Omental fat pad (tissue), 4 donors: Measurements from ENCODE around the gene RNF123. TPM values are rescaled to one million over a fixed set of nuclear protein-coding genes. Genes with fewer than 3 reads are reported as not detected.
A peak's percentile ranks its signal among the peaks of the same experiment; 100 is the strongest.

Experiments
- ATAC-seq: fragments of 150-250 bp; one replicate; pipeline ENCODE4 v1.9.1; 2016; ENCODE audit warnings: mild to moderate bottlenecking, moderate library complexity; ENCODE audit not compliant: low FRiP score
- DNase-seq: peaks from one replicate; pipeline ENCODE4 v3.0.0-alpha.2; 2019; ENCODE audit warnings: low spot score
- CTCF ChIP-seq, 3 donors: fragments of 450-650 bp; IDR thresholded peaks; one replicate each; pipeline ENCODE4 v1.5.1; 2016 to 2017; ENCODE audit warnings: antibody characterized with exemption in 3 of 3, mild to moderate bottlenecking in 3 of 3, moderate library complexity in 2 of 3
- total RNA-seq, 4 donors: library from RNA; depleted of rRNA; stranded (reverse); fragments of >200 nt; gene quantifications; one replicate each; pipeline ENCODE4 v1.1.0, GENCODE V29; 2016

RNF123 gene
- total RNA-seq, 4 donors from 2014 or later: 22.2 to 28.7 (median 26.7) TPM

GRCh38 chr3:49716691-49717210 is 27.4 kb downstream of the RNF123 start:
- ATAC-seq (no peak), DNase-seq (no peak)
- TF ChIP-seq CTCF (IDR thresholded peaks at IDR 0.05): no peak

DNA sequence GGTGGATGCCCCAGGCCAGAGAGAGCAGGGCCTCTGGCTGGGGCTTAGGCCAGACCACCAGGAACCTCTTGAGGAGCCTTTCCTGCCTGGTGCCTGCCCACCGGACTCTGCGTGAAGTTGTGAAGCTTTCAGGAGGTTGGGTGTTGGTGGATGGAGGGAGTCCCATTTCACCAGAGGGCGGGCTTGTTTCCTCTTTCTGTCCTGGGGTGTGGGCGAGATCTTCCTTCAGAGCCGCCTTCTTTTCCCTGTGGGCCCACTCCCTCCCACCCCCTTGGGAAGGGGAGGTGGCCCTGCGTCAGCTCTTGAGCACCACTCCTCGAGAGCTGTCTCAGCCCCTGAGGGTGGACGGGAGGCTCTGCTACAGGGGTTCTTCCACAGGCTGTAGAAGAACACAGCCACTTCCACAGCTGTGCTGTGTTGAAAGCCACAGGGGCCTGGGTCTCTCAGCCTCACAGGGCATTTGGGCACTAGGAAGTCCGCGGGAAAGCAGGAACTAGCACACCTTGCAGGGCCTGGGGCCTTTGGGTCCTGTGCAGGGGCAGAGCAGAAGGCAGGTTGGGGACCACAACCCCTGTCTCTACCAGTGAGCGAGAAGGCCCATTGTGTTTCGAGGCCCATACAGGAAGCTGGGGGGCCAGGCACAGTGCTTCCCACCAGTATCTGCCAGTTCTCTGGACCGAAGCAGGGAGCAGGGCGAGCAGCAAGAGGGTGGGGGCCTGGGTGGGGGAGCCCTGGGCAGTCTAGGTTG is 28.0 kb downstream of the RNF123 start:
- no peak for ATAC-seq
- no peak for DNase-seq
- TF ChIP-seq CTCF (IDR thresholded peaks at IDR 0.05): no peak

DNA sequence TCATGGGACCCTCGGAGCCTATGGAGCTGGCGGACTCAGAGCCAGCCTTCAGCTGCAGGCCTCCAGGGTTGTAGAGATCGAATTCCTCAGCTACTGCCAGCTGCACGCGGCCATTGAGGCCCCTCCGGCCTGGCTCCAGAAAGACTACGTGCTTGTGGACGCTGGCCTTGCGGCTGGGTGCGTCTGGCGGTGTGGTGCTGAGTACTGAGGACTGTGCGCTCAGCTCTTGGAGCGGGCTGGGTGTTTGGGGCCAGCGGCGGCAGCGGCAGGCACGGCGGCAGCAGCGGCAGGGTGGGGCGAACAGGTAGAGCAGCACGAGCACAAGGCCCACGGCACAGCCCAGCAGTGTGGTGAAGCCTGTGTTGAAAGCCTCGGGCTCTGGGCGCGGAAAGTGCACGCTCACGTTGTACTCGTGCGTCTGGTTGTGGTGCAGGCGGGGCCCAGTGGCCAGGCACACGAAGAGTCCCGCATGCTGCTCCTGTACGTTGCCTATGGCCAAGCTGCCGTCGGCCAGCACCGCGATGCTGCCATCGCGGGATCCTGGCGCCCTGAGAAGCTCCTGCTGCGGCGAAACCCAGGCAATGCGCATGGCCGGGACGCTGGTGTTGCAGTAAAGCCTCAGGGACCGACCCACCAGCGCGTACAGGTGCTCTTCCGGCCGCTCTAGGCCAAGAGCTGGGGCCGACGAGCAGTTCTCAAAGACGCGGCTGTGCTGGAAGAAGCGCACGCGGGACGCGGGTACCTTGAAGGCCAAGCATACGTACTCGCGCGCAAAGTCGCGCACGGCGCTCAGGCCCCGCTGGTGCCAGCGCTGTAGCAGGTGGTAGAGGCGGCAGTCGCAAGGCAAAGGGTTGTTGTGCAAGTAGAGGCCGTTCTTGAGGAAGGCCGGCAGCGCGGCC is 28.9 kb downstream of the RNF123 start:
- DNase-seq: no peak
- ATAC-seq: no peak
- no peak for TF ChIP-seq CTCF (IDR thresholded peaks at IDR 0.05)

DNA sequence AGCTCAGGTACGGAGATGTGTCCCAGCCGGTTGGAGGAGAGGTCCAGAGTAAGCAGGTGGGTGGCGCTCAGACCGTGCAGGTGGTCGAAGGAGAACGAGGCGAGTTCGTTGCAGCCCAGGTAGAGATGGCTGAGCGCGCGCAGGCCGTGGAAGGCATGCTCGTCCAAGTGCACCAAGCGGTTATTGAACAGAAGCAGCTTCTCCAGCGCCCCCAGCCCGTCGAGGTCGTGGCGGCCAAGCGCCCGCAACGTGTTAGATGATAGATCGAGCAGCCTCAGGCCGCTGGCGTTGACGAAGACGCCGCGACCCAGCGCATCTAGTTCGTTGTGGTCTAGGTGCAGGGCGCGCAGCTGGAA is 29.5 kb downstream of the RNF123 start:
- DNase-seq: no peak
- no peak for TF ChIP-seq CTCF (IDR thresholded peaks at IDR 0.05)
- no peak for ATAC-seq

DNA sequence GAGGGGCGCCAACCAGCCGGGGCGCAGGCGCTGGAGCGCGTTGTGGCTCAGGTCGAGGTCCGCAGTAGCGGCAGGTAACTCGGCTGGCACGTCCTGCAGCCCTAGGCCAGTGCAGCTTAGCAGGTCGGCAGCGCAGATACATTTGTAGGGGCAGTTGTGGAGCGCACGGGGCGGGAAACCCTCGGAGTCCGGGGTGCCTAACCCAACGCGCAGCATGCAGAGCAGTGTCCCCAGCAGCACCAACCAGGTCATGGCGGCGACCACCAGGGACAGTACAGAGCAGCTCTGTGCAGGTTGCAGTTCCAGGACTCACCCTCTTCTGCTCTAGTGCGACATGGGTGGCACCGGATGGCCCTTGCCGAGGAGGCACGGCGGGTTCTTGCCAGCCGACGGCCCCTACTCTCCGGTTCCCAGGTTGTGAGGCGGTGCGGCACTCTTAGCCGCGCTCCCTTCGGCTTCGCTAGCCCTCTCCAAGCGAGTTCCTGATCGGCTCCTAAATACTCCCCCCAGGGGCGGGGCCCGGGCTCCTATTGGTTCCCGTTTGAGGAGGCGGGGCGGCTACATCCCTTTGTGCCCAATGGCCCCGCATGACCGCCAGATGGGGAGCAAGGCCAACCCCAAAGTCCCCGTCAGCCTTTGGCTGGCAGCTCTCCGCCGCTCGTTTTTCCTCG is 30.0 kb downstream of the RNF123 start, which contains the start of gene AMIGO3:
Gene AMIGO3 (minus strand): TSS at position 471 of the 671 bp plus-strand sequence. CDS start 219 bp downstream, at position 252.
- DNase-seq (peak; percentile 95), ATAC-seq (peak; percentile 83)
- TF ChIP-seq CTCF (IDR thresholded peaks at IDR 0.05): peak in 1 of 3 donors; percentile 22

DNA sequence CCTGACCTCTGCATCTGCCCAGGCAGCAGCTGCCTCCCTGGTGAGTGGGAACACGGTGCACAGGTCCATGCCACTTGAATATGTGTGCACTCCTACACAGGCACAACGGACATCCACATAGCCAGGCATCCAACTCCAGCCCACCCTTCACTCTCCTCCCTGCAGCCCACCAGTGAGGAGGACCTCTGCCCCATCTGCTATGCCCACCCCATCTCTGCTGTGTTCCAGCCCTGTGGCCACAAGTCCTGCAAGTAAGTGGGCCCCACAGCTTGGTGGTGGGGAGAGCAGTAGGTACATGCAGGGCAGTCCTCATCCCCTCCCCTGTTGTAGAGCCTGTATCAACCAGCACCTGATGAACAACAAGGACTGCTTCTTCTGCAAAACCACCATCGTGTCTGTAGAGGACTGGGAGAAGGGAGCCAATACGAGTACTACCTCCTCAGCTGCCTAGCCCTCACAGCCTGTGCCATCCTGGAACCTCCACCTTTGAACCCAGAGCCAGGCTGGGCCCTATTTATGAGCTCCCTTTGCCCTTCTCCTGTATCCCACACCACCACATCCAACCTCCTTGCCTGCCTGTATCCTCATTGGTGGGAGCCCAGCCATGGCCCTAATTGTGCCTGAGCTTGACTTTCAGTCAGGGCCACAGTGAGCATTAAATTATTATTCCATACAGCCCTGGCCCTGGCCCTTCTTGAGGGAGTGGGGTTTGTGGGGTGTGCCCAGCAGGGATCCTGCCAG is 31.7 kb downstream of the RNF123 start:
- no peak for TF ChIP-seq CTCF (IDR thresholded peaks at IDR 0.05)
- ATAC-seq (no peak), DNase-seq (no peak)
